Inflammatory macrophage (primary cell): ENCODE data around the gene TMEM119.
"Not testable (repeated sequence)": the region's sequence is repeated elsewhere in the genome, so short reads cannot be mapped to it uniquely, and the experiment has no call there.

Source experiments
- DNase-seq, 2 donors: peaks; one replicate each; pipeline ENCODE4 v3.0.0-alpha.2; 2020 to 2022

The TMEM119 gene

GRCh38 chr12:108599948-108600701, 2.2 kb upstream of the TMEM119 start:
- no peak for DNase-seq

GRCh38 chr12:108599541-108599940, 1.7 kb upstream of the TMEM119 start:
- no peak for DNase-seq

DNA sequence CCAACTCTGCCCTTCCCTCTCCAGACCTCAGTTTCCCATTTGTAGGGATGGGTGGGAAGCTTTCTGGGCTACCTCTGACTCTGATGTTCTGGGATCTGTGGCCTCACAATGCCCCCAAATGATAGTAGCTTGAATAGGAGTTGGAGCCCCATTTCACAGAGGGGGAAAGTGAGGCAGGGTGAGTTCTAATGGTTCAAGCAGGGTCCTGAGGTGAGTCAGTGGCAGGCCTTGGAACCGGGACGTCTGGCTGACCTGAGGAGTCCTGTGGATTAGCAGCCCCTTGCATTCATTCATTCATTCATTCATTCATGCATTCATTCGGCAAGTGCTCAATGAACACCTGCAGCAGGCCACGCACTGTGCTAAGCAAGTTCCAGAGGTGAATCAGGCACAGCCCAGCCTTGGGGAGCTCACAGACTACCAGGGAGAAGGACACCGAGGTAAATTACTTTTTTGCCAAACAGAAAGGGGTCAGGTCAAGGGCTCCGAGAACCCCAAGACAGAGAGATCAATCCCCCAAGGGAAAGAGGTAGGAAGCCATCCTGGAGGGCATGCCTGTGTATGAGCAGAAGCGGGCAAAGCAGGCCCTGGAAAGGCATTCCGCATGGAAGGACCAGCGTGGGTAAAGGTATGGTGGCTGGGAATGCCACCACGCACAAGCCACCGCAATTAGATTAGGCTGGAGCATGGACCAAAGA, 818 bp upstream of the TMEM119 start:
- no peak for DNase-seq

GRCh38 chr12:108596854-108597558, 878 bp downstream of the TMEM119 start:
- no peak for DNase-seq

DNA sequence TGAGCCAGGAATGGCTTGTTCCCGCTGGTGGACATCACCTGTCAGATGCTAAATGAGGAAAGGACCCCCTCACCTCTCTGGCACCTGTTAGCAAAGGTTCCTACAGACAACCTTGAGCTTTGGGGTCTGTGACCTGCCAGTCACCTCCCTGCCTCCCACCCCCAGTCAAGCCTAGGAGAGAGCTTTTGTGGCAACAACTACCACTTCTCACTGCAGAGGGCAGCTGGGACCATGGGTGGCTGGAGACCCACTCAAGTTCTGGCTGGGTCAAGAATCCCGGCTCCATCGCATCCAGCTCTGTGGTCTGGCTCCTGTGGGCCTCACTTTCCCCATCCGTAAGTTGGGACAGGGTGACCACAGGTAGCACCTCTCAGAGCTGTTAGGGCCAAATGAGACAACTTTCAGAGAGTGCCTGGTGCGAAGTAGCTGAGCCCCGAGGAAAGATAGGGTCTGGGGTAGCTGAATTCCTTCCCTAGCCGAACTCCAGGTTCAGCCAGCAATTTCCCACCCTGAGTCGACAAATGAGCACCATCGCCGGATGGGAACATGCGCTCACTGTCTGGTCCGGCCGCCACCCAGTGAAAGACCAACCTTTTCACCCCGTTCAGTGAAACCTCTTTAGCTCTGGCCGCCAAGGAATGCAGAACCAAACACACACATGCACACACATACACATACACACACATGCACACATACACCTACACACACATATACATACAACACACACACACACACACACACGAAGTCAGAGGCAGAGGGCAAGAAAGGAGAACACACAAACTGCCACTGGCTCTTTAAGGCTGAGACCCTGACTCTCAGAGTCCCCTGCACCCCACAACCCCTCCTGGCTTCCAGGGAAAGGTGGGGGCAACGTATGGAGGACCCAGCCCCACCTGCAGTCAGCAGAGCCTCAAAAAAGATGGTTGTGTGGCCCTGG, 1.9 kb downstream of the TMEM119 start:
- no peak for DNase-seq

GRCh38 chr12:108594960-108595710, 2.7 kb downstream of the TMEM119 start:
- no peak for DNase-seq

- DNase-seq: no peak
Measured at GRCh38 chr12:108594323-108594903, 3.5 kb downstream of the TMEM119 start.

- DNase-seq: no peak
Measured at GRCh38 chr12:108592033-108592909, 5.6 kb downstream of the TMEM119 start.

DNA sequence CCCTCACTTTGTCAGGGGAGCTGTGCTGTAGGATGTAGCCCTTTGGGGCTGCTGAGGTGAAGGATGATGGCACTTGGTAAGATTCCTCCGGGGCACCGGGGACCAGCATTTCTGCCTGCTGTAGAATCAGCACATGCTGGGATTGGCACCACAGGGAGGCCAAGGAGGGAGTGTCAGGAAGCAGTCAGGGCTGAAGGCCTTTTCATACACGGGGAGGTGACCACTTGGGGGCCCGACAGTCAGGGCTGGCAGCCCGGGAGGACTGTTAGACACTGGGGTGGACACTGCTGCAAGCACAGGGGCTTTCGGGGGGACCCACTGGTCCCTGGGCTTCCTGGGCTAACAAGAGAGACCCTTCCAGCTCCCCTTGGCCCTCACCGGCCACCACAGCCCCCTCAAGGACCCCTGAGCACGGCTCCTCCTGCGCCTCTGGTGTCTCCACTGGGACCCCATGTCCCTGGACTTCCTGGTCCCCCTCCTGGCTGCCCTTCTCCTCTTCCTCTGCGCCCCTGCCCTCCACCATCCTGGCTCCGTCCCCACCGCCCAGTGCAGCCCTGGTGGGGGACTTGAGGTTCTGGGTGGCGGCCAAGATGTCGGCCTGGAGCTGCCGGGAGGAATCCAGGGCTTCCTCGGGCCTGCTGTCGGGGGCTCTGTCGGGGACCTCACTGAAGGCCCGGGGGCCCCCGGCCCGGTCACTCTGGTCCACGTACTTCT, 6.5 kb downstream of the TMEM119 start:
- DNase-seq: no peak

- DNase-seq: not testable (repeated sequence)
Measured at GRCh38 chr12:108590463-108590862, 7.4 kb downstream of the TMEM119 start.

DNA sequence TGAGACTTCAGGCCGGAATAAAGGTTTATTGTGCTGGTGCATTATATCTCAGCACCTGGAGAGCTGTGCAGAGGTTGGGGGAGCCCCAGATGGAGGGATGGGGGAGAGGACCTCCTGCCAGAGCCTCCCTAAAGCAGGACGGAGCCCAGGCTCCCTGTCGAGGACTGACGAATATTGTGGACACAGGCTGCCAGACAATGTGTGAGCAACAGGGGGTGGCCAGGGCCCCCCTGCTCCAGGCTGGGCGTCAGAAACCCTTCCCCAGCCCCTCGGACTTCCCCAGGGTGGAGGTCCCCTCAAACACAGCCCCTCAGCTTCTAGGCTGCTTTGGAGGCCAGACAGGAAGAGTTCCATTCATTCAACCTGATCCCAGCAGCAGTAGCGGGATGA, 8.0 kb downstream of the TMEM119 start:
- DNase-seq: no peak

- no peak for DNase-seq
Measured at GRCh38 chr12:108589028-108589839, 8.7 kb downstream of the TMEM119 start.

GRCh38 chr12:108587826-108588225, 10.1 kb downstream of the TMEM119 start:
- DNase-seq: no peak

GRCh38 chr12:108586306-108586705, 11.6 kb downstream of the TMEM119 start:
- DNase-seq: no peak

- DNase-seq: no peak
Measured at GRCh38 chr12:108585864-108586263, 12.0 kb downstream of the TMEM119 start.

- no peak for DNase-seq
Measured at GRCh38 chr12:108584456-108585065, 13.3 kb downstream of the TMEM119 start.

GRCh38 chr12:108583991-108584390, 13.9 kb downstream of the TMEM119 start:
- DNase-seq: no peak
